NCI-H774 (cell line): ENCODE results near the gene SMYD3.
"Not testable (repeated sequence)": the region's sequence is repeated elsewhere in the genome, so short reads cannot be mapped to it uniquely, and the experiment has no call there.

Source experiments
- DNase-seq: peaks from one replicate; lab custom pipeline; 2025; lab: John Stamatoyannopoulos, UW

SMYD3 gene

DNA sequence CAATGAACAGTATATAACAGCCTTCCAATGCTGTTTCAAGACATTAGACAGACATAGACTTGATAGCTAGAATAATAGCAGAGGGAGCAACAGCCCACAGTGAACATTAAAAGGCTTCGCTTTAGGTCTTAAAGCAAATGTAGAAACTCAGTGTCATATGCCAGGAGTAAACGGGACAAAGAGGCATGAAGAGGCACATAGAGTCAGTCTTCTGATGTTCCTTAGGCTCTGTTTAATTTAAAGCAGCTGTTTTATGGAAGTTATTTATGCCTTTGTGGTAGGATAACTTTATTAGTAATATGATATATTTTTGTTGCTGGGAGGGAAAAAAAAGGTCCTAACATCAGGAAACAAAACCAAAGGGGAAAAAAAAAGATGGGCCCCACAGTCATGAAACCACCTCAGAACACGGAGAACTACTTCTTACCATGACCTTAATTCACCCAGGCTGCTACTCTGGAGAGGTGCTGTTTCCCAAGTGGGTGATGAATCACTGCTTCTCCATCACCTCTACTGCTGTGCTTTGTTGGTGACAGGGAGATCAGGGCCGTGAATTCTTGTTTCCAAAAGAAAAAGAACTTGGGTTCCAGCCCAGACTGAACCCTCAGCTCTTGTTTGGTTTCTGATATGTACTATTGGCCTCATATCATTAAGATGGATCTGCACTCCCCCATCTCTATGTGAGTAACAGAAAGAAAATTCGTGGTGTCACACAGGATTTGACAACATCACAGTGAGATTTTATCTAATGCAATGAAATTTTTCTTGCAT is 735.4 kb downstream of the SMYD3 start:
- no peak for DNase-seq

DNA sequence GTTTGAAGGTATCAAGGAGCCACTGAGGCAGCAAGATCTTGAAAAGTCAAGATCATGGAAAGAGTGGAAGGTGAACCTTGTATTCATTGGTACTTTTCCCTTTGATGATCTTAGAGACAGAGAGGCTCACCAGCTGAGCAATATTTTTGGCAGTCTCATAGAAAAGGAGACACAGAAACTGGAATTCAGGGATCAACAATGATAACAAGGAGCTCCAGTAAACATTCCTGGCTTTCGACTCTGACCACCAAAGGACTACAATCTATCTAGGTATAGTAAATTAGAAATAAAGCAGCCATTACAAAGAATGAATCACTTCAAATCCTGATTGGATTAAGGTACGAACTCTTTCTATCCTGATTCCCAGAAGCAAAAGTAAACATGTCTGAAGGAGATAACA is 736.9 kb downstream of the SMYD3 start:
- DNase-seq: no peak

DNA sequence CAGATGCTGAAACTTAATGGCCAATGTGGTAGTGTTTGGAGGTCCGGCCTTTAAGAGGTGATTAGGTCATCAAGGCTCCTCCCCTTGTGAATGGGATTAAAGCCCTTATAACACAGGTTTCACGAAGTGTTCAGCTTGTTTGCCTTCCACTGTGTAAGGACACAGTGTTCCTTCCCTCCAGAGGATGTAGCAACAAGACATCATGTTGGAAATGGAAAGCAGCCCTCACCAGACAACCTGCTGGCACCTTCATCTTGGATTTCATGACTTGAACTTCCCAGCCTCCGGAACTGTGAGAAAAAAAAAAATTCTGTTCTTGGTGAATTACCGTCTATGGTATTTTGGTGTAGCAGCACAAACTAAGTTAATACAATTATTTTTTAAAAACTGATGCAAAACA is 738.5 kb downstream of the SMYD3 start:
- no peak for DNase-seq

DNA sequence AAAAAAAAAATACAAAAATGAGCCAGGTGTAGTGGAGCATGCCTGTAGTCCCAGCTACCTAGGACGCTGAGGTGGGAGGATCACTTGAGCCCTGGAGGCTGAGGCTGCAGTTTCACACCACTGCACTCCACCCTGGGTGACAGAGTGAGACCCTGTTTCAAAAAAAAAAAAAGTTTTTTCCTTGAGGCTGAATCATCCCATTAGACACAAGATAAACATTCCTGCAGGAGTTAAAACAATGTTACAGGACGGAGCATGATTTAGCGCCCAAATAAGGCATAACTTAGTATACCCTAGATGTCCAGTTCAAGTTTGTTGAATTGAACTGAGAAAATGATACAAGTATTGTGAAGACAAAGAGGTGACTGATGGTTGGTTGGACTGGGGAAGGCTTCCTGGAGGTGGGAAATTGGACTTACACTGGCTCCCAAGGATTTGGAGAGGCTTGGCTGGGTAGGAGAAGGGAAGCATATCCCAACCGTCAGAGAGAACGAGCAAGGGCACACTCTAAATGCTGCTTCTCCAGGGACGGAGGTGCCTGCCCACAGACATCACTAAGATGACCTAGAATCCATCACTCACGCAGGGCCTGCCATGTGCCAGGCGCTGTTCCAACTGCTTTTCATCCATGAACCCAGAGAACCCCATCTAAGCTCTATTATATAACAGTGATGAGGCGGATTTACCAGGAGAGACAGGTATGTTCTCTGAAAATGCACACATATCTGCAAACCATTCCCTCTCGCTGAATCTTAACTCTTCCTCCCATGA is 741.7 kb downstream of the SMYD3 start:
- no peak for DNase-seq

DNA sequence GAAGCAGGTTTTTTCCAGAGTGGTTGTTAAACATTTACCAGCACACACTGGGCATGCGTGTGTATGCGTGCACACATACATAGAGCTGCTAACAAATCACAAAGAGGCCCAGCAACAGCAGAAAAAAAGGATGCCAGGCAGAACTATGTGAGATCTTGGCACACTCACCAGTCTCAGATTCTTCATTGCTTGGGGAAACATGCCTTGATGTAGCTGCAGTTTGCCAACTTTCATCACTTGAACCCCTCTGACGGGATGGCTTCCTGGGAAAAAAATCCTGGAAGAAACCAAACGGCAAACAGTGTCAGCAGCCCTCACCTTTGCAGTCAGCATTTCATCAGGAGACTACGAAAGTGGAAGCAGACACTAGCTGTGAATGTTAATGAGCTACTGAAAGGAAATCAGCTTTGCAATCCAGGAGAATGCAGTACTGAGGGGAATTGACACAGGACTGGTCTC is 743.2 kb downstream of the SMYD3 start:
- DNase-seq: no peak

DNA sequence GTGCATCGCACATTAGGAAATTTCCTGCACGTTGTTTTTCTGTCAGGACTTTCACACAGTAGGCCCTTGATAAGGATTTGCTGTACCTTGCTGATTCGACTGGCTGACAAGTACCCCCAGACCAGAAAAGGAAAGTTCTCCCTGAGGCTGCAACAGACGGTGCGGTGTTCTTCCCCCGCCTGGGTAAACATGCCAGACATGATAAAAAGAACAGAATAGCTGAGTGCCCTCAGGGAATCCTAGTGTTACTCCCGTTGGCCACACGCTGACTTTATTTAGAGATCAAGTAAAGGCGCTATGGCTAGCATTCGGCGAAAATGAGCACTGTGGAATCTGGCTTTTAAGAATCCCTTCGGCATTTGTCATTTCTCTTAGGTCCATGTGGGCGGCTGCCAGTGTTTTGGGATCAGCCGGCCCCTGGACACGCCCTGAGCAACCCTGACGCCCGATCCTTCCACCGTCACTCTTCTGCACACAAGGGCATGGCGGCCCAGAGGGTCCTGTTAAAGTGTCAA is 744.6 kb downstream of the SMYD3 start:
- no peak for DNase-seq

DNA sequence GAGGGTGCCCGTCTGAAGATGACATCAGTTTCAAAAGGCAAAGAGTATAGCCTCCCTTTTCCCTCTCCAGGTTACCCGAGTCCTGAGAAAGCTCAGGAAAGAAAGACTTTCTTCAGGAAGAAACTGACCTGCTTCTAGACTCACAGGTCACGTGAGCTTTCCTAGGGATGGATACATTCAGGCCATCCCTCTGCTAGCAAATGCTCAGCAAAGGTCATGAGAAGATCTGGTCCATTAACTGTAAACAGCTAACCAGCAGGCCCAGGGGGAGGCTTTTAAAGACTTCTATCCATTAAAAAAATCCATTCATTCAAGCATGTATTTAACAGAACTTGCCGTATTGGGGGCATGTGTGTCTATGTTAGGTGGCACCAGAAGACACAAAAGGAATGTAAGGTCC is 746.8 kb downstream of the SMYD3 start:
- no peak for DNase-seq

DNA sequence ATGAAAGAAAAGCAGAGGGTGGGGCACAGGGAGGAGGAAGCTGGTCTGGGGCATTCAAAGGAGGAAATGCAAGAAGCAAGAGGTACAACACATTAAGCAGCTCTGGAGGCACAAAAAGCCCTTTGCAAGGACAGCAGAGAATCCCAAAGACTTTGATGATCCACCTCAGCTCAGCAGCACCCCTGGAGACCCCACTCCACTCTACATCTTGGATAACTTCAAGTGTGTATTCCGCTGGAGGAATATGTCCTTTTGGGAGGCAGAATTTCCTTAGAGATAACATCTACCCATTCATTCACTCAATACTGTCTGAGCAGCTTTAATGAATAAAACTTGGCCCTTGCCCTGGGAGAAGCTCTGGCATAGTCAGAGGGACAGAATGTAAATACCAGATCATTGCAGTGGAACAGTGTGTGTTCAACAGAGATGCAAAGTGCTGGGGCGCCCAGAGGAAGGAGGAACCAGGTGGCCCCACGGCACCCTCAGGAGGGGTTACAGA is 752.6 kb downstream of the SMYD3 start:
- no peak for DNase-seq

DNA sequence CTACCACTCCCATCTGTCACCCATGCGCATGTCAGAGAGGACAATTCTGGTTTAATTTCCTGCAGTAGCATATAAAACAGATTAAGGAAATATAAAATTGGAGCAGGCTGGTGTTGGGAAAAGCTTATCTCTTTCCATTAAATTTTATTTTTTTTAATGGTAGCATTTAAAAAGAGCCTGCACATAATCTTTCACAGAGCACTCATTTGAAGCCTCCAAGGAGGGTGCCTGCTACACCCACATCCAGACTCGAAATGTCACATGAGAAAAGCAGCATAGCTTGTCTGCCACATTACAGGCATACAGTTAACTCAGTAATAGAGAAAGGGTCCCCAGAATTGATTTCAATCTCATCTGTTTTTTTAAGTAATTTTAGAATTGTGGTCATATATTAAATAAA is 753.3 kb downstream of the SMYD3 start:
- no peak for DNase-seq

DNA sequence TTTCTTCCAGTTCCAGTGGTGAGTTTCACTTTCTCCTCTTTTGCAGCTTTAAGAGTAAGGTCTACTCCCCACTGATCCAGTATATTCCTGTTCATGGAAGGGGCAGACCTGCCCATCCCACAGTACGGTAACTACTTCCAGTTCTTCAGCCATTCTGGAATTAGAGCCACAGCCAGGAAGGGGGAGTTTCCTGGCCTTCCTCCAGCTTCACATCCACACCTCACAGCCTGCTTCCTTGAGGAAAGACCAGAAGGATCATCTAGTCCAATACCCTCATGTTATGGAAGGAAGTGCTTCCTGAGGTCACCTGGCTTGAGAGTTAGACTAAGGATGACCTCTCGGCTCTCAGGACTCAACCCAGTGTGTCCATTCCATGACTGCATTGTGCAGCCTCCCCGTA is 754.5 kb downstream of the SMYD3 start:
- no peak for DNase-seq

DNA sequence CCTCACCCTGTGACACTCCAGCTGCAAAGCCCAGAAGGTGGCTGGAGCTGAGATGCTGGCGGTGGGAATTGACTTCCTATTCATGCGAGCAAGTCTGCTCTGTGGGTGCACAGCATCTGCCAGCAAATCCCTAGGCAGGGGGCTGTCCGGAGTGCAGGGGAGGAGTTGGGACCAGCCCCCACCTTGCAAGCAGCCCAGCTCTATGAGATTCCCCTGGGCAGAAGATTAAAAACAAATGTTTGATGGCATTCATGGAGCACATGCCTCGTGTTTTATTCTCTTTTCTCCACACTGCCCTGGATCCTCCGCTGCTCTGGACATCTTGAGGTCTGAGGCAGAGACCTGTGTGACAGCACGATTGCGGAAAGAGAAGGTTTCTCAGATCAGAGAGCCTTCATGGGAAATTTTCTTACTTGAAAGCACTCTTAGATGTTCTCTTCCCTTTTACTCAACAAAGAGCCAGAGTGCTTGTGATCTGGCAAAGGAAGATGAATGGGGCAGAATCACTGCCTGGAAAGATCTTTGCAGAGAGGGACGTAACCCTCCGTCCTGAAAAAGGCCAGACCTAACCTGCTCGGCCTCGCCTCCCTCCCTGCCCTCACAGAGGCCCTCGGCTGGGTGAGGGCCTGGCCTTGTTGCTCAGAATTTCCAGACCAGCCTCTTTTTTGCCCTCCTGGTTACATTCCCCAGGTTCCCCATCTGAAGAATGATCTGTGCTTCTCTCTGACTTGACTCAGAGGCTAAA is 755.2 kb downstream of the SMYD3 start:
- DNase-seq: no peak

DNA sequence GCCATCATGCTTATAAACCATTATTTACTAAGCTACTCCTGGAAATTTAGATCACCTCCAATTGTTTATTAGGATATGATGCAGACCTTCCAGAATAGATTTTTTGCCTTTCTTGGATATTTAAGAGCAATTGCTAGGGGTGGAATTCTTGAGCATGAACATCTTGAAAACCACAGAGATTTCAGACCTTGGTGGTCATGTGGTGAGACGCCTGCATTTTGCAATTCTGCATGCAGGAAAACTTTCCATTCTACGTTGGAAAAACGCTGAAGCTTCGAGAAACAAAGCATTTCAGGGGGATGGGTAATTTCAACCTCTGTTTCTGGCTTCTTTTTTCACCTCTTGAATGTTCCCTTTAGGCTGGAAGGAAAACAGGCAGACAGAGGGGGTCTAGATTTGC is 756.0 kb downstream of the SMYD3 start:
- no peak for DNase-seq

DNA sequence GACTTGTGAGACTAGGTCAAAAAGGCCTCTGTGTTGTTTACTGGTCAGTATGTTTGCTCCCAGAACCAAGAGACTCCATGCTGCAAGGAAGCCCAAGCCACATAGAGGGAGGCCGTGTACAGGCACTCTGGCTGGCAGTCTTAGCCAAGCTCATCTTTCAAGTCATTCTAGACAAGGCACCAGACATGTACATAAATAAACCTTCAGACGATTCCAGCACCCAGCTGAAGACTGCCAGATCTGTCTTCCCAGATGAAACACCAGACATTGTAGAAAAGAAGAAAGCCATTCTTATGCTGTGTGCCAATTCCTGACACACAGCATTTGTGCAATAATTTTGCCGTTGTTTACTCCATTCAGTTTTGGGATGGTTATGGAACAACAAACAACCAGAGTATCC is 756.8 kb downstream of the SMYD3 start:
- DNase-seq: no peak

DNA sequence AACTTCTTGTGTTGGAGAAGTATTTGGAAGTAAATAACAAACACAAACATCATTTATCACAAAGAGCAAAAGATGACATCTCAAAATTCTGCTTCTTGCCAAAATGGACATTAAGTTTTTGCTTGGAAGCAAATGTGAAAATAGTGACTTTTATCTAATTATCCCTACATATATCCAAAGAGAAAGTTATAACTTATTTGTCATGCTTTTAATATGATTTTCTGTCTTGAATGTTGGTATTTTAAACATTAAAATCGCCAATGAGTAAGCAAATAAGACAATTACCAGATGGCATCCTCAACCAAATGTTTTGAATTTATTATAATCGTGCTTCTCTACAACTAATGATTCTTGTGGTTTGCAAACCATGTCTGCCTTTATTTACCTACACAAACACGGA is 758.0 kb downstream of the SMYD3 start:
- no peak for DNase-seq

DNA sequence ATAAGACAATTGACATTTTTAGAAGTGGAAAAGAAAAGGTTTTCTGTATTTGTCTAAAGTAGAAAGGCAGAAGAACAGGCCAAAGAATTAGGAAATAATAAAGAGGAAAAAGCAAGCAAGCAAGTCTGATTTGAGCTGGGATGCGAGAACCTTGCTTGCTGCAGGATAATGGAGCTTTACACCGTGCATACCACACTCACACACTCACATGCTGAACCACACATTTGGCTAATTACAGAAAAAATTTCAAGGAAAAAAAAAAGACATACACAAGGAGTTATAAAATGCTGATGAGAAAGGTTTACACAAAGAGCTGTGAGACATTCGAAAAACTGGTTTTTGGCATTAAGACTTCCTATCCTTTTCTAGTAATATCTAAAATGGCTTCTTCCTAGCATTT is 758.4 kb downstream of the SMYD3 start:
- no peak for DNase-seq

DNA sequence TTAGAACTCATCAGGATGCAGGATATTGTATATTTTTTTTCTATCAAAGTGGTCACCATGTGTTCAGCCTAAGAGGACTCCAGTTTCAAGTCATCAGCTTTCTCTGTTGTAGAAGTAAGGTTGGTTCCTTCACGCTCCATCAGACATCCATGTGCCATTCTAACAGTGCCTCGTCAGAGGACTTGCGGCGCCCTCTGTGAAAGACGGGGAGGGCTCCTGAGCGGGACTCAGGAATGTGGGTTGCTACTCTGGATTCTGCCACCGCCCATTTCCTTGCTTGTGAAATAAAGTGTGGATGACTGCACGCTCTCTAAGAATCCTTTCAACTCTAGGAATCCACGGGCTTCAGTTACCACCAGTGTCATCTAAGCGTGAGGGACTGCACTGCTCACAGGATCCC is 758.8 kb downstream of the SMYD3 start:
- DNase-seq: no peak

DNA sequence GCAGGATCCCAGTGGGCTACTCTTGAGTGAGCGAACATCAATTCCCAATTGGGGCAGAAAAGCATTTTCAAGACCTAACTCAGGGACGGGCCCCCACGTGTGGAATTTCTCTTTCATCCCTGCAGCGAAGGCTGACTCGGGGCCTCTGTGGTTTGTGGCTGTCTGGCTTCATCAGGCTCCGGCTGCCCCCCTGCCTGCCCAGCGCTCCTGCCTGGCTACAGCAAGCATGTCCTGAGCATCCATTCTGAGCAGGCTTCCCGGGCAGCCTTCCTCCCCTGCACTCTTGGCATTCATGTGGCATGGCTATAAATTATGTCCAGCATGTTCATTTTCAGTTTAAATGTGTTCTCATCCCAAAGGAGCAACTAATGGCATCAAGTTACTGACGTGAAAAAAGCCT is 764.2 kb downstream of the SMYD3 start:
- DNase-seq: no peak

DNA sequence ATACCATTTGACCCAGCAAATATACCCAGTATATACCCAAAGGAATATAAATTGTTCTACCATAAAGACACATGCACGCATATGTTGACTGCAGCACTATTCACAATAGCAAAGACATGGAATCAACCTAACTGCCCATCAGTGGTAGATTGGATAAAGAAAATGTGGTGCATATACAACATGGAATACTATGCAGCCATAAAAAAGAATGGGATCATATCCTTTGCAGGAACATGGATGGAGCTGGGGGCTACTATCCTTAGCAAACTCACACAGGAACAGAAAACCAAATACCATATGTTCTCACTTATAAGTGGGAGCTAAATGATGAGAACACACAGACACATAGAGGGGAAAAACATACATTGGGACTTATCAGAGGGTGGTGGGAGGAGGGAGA is 766.7 kb downstream of the SMYD3 start:
- not testable (repeated sequence) for DNase-seq

DNA sequence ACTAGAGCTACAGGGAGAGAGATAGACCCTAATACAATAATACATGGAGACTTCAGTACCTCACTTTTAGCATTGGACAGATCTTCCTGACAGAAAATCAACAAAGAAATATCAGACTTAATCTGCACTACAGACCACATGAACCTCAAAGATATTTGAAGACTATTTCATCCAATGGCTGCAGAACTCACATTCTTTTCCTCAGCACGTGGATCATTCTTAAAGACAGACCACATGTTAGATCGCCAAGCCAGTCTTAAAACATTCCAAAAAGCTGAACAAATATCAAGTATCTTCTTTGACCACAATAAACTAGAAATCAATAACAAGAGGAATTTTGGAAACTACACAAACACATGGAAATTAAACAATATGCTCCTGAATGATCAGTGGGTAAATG is 776.3 kb downstream of the SMYD3 start:
- DNase-seq: no peak

DNA sequence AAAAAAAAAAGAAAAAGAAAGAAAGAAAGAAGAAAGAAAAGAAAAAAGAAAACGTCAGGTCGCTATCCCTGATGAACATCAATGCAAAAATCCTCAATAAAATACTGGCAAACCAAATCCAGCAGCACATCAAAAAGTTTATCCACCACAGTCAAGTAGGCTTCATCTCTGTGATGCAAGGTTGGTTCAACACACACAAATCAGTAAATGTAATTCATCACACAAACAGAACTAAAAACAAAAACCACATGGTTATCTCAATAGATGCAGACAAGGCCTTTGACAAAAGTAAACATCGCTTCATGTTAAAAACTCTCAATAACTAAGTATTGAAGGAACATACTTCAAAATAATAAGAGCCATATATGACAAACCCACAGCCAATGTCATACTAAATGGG is 779.0 kb downstream of the SMYD3 start:
- not testable (repeated sequence) for DNase-seq

DNA sequence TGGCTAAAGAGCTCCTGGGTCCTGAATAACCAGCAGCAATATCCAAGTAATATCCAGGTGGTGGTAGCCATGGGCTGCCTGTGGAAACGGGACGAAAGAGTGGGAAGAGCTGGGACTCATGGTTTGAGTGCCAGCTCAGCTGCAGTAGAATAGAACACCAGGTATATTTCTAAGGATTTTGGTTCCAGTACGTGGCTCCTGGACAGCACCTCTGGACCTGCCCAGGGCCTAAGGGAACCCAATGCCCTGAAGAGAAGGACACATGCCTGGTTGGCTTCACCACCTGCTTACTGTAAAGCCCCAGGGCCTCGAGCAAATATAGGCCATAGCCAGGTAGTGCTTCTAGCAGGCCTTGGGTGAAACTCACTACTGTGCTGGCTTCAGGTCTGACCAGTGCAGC is 785.6 kb downstream of the SMYD3 start:
- no peak for DNase-seq

DNA sequence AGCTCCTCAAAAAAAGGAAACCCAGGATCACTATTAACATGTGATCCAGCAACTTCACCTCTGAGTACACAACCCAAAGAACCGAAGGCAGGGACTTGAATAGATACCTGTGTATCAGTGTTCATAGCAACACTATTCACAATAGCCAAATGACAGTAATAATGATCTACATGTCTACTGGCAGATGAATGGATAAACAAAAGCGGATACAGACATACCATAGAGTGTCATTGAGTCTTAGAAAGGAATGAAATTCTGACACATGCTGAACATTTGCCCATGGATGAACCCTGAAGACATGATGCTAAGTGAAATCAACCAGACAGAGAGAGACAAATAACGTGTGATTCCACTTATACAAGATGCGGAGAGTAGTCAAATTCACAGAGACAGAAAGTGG is 788.1 kb downstream of the SMYD3 start:
- DNase-seq: no peak
